MM.1S (cell line): ENCODE results near the gene SH3GL3.

Experiments used
- DNase-seq: peaks from one replicate; pipeline ENCODE4 v3.0.0-alpha.2; 2015
- H2AFZ ChIP-seq: fragments of 300-600 bp; sonication (generic); 2 replicates; pipeline ENCODE4 v1.6.0; 2016; ENCODE audit warnings: antibody characterized with exemption, low read length
- H3F3A ChIP-seq: fragments of 300-600 bp; sonication (generic); 2 replicates; pipeline ENCODE4 v1.6.1; 2016; ENCODE audit warnings: mild to moderate bottlenecking, antibody characterized with exemption, low read length, moderate library complexity, mixed read lengths; ENCODE audit not compliant: insufficient read depth
- H3K27ac ChIP-seq: fragments of 300-600 bp; sonication (generic); 2 replicates; pipeline ENCODE4 v1.5.1; 2016; ENCODE audit warnings: mild to moderate bottlenecking, low read length
- H3K27me3 ChIP-seq: fragments of 300-600 bp; sonication (generic); replicated peaks from 2 replicates; pipeline ENCODE4 v1.6.0; 2016; ENCODE audit warnings: low read length; ENCODE audit not compliant: insufficient read depth
- H3K36me3 ChIP-seq: fragments of 300-600 bp; sonication (generic); replicated peaks from 2 replicates; pipeline ENCODE4 v1.6.1; 2016; ENCODE audit warnings: mild to moderate bottlenecking, low read length, mixed read lengths; ENCODE audit not compliant: insufficient read depth
- H3K4me1 ChIP-seq: fragments of 300-600 bp; sonication (generic); 2 replicates; pipeline ENCODE4 v1.6.1; 2016; ENCODE audit warnings: low read length, mixed read lengths
- H3K4me2 ChIP-seq: fragments of 300-600 bp; sonication (generic); 2 replicates; pipeline ENCODE4 v1.6.0; 2016; ENCODE audit warnings: low read depth, low read length
- H3K4me3 ChIP-seq: fragments of 300-600 bp; sonication (generic); 2 replicates; pipeline ENCODE4 v1.5.1; 2016; ENCODE audit warnings: low read length, mixed read lengths
- H3K79me2 ChIP-seq: fragments of 300-600 bp; sonication (generic); 2 replicates; pipeline ENCODE4 v1.6.1; 2016; ENCODE audit warnings: mixed run types, low read length, mixed read lengths
- H3K9ac ChIP-seq: fragments of 300-600 bp; sonication (generic); 2 replicates; pipeline ENCODE4 v1.6.1; 2016; ENCODE audit warnings: low read length, mixed read lengths
- H3K9me2 ChIP-seq: fragments of 300-600 bp; sonication (generic); replicated peaks from 2 replicates; pipeline ENCODE4 v1.6.1; 2016; ENCODE audit warnings: mild to moderate bottlenecking, low read length, mixed read lengths; ENCODE audit not compliant: insufficient read depth
- H3K9me3 ChIP-seq: fragments of 300-600 bp; sonication (generic); replicated peaks from 2 replicates; pipeline ENCODE4 v1.6.1; 2016; ENCODE audit warnings: mild to moderate bottlenecking, low read length, mixed read lengths; ENCODE audit not compliant: insufficient read depth
- H4K20me1 ChIP-seq: fragments of 300-600 bp; sonication (generic); 2 replicates; pipeline ENCODE4 v1.6.1; 2016; ENCODE audit warnings: mild to moderate bottlenecking, low read length, moderate library complexity, mixed read lengths; ENCODE audit not compliant: insufficient read depth
- EZH2 ChIP-seq: fragments of 300-600 bp; sonication (generic); optimal IDR thresholded peaks from 2 replicates; pipeline ENCODE3; 2017; ENCODE audit warnings: low read depth, mild to moderate bottlenecking, antibody characterized with exemption, low read length, mixed read lengths
- EZH2phosphoT487 ChIP-seq: fragments of 300-600 bp; sonication (generic); IDR thresholded peaks from 2 replicates; pipeline ENCODE4 v1.6.1; 2018; ENCODE audit warnings: antibody characterized with exemption, low read length
- TF ChIP-seq, protein P1 (sequence below): fragments of 300-600 bp; sonication (generic); IDR thresholded peaks from 2 replicates; pipeline ENCODE4 v1.5.1; 2016; ENCODE audit warnings: antibody characterized with exemption, low read length, mixed read lengths

Gene SH3GL3

DNA sequence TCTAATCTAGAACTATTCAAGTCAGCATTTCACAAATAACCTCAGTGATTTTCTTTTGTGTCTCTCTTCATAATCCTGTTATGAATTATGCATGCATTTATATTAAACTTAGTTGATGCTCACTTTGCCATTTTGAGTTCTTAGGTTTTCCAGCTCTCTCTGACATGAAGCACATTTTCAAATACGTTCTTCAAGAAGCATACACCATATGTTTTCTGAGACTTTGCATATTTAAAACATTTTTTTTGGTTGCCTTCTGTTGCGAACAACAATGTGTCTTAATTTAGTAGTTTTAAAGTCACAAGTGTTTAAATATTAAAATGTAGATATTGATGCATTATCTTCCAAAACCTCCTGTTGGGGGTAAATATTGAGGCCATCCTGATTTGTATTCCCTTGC lies 37.5 kb downstream of the SH3GL3 start:
- Histone ChIP-seq H3F3A (no peaks in the 10 kb centered on the region), H3K9ac (no peak overlapping the region), H3K36me3 (no peaks in the 10 kb centered on the region), H3K27ac (no peak overlapping the region), H2AFZ (no peak overlapping the region), H3K4me1 (no peaks in the 10 kb centered on the region), H3K4me3 (no peak overlapping the region), H3K9me2 (no peaks in the 10 kb centered on the region), H4K20me1 (no peaks in the 10 kb centered on the region), H3K9me3 (no peaks in the 10 kb centered on the region), H3K79me2 (no peaks in the 10 kb centered on the region), H3K27me3 (no peaks in the 10 kb centered on the region), H3K4me2 (no peak overlapping the region)
- no peak for DNase-seq
- TF ChIP-seq, protein P1, sequence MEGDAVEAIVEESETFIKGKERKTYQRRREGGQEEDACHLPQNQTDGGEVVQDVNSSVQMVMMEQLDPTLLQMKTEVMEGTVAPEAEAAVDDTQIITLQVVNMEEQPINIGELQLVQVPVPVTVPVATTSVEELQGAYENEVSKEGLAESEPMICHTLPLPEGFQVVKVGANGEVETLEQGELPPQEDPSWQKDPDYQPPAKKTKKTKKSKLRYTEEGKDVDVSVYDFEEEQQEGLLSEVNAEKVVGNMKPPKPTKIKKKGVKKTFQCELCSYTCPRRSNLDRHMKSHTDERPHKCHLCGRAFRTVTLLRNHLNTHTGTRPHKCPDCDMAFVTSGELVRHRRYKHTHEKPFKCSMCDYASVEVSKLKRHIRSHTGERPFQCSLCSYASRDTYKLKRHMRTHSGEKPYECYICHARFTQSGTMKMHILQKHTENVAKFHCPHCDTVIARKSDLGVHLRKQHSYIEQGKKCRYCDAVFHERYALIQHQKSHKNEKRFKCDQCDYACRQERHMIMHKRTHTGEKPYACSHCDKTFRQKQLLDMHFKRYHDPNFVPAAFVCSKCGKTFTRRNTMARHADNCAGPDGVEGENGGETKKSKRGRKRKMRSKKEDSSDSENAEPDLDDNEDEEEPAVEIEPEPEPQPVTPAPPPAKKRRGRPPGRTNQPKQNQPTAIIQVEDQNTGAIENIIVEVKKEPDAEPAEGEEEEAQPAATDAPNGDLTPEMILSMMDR: no peak
- no peak for TF ChIP-seq EZH2phosphoT487
- TF ChIP-seq EZH2: no peak

DNA sequence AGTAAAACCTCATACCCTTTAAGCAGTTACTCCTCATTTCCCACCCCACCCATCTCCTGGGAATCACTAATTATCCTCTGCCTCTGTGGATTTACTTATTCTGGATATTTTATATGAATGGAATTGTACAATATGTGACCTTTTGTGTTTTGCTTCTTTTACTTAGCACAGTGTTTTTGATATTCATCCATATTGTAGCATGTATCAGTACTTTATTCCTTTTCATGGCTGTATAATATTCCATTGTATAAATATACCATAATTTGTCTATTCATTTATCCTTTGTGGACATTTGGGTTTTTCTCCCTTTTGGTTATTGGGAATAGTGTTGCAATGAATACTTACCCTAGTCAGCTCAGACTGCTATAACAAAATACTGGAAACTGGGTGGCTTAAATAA lies 39.2 kb downstream of the SH3GL3 start:
- Histone ChIP-seq H3K9me3 (no peaks in the 10 kb centered on the region), H3K79me2 (no peaks in the 10 kb centered on the region), H3K4me3 (no peak overlapping the region), H3K4me1 (no peaks in the 10 kb centered on the region), H3K27me3 (no peaks in the 10 kb centered on the region), H3K27ac (no peak overlapping the region), H3K9ac (no peak overlapping the region), H3K4me2 (no peak overlapping the region), H2AFZ (no peak overlapping the region), H4K20me1 (no peaks in the 10 kb centered on the region), H3K36me3 (no peaks in the 10 kb centered on the region), H3K9me2 (no peaks in the 10 kb centered on the region), H3F3A (no peaks in the 10 kb centered on the region)
- DNase-seq: no peak
- TF ChIP-seq, protein P1: no peak
- TF ChIP-seq EZH2phosphoT487 (no peak), EZH2 (no peak)

DNA sequence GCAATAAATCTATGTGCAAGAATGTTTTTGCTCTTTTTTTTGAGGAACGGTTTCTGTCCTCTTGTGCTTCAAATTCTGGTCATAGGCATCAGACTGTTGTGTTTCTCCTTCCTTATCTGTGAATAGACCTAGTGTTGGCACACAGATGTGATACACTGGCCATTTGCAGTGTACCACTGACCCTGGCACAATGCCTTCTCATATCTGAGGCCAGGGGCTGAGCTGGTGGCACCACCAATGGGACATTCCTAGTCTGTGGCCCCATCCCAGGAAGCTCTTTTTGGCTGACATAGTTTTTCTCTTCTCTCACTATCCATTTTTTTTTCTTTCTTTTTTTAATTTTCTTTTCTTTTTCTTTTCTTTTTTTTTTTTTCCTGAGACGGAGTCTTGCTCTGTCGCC lies 40.4 kb downstream of the SH3GL3 start:
- H2AFZ ChIP-seq: no peak overlapping the region
- H3K9ac ChIP-seq: no peak overlapping the region
- no peaks in the 10 kb centered on the region for H3K9me2 ChIP-seq
- H3F3A ChIP-seq: no peaks in the 10 kb centered on the region
- no peak for DNase-seq
- no peak for TF ChIP-seq EZH2phosphoT487
- TF ChIP-seq, protein P1: no peak
- TF ChIP-seq EZH2: no peak
- H3K4me1 ChIP-seq: no peaks in the 10 kb centered on the region
- H3K36me3 ChIP-seq: no peaks in the 10 kb centered on the region
- H4K20me1 ChIP-seq: no peaks in the 10 kb centered on the region
- H3K27me3 ChIP-seq: no peaks in the 10 kb centered on the region
- H3K4me3 ChIP-seq: no peak overlapping the region
- no peak overlapping the region for H3K4me2 ChIP-seq
- H3K79me2 ChIP-seq: no peaks in the 10 kb centered on the region
- H3K27ac ChIP-seq: no peak overlapping the region
- no peaks in the 10 kb centered on the region for H3K9me3 ChIP-seq

DNA sequence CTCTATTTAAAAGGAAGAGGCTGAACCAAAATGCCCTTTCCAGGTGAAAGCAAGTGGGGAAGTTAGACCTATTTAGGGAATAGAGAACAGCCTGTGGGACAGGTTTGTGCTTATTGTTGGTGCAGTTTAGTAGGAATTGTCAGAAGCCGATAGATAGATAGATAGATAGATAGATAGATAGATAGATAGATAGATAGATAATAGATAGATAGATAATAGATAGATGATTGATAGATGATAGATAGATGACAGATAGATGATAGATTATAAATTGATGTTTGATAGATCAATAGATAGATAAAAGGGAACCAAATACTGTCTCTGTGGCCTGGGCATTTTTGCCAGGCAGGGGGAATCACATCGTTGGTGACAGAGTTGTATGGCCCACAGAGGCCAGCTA lies 42.5 kb downstream of the SH3GL3 start:
- no peak overlapping the region for H2AFZ ChIP-seq
- no peak overlapping the region for H3K4me2 ChIP-seq
- no peaks in the 10 kb centered on the region for H3K27me3 ChIP-seq
- no peaks in the 10 kb centered on the region for H3K9me2 ChIP-seq
- no peak overlapping the region for H3K27ac ChIP-seq
- no peaks in the 10 kb centered on the region for H3K9me3 ChIP-seq
- H3K4me3 ChIP-seq: no peak overlapping the region
- no peaks in the 10 kb centered on the region for H3K36me3 ChIP-seq
- H3K9ac ChIP-seq: no peak overlapping the region
- TF ChIP-seq, protein P1: no peak
- TF ChIP-seq EZH2 (no peak), EZH2phosphoT487 (no peak)
- no peaks in the 10 kb centered on the region for H3F3A ChIP-seq
- no peaks in the 10 kb centered on the region for H3K4me1 ChIP-seq
- no peaks in the 10 kb centered on the region for H4K20me1 ChIP-seq
- DNase-seq: no peak
- no peaks in the 10 kb centered on the region for H3K79me2 ChIP-seq
